Measurements from ENCODE around the gene SRD5A3.
"Not testable (repeated sequence)": the region's sequence is repeated elsewhere in the genome, so short reads cannot be mapped to it uniquely, and the experiment has no call there.

SRD5A3 gene

GRCh38 chr4:55346851-55347255, 811 bp downstream of the SRD5A3 start:
- no peak for DNase-seq (ENCODE audit: low read depth)

DNA sequence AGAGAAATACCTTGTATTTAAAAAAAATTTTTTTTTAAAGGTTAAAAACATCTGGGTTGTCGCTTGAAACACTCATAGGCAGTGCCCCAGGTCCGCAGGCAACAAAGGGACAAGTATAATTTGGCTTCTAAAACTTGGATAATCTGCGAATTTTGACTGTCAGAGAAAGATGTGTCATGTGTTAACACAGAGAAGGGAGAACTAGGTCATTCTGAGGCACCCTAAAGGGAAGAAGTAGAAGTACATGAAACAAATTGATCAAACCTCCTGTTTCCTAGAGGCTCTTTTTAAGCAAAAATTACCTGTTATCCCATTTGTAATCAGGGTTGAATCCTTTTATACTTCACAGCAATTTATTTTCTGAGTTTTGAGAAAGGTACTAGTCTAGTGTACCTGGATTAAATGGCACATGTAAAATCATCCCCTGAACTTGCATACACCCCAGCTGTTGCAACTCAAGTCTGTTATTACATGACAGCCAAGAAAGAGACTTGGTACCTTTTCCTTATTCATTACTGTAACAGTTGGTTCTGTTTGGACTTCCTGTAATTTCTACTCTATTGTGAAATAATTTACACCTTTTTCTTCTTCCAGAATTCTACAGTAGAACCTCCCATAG, 1.7 kb downstream of the SRD5A3 start:
- DNase-seq (ENCODE audit: low read depth): no peak

- DNase-seq (ENCODE audit: low read depth): no peak
Observed at GRCh38 chr4:55348466-55348865, 2.4 kb downstream of the SRD5A3 start.

DNA sequence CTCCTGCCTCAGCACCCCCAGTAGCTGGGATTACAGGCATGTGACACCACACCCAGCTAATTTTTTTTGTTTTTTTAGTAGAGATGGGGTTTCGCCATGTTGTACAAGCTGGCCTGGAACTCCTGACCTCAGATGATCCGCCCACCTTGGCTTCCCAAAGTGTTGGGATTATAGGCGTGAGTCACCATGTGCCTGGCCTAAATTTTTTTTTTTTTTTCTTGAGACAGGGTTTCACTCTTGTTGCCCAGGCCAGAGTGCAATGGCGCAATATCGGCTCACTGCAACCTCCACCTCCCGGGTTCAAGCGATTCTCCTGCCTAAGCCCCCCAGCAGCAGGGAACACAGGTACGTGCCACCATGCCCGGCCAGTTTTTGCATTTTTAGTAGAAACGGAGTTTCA, 4.8 kb downstream of the SRD5A3 start:
- DNase-seq (ENCODE audit: low read depth): peak; percentile 36

- DNase-seq (ENCODE audit: low read depth): no peak
Observed at GRCh38 chr4:55351824-55352223, 5.8 kb downstream of the SRD5A3 start.

DNA sequence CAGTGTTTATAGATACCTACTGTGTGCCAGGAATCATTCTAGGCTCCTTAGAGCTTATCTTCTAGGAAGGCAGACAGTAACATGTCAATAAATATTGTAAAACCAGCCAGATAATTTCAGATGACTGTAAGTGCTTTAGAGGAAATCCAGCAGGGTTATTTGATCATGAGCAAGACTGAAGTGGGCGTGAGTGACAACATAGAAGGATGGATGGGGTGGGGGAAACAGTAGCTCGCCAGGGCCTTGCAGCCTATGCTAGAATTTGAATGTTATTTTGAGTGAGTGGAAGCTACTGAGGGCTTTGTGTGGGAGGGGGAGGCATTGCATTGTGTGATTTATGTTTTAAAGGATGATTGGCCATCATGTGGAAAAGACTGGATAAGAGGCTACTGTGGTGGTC, 6.7 kb downstream of the SRD5A3 start:
- no peak for DNase-seq (ENCODE audit: low read depth)

DNA sequence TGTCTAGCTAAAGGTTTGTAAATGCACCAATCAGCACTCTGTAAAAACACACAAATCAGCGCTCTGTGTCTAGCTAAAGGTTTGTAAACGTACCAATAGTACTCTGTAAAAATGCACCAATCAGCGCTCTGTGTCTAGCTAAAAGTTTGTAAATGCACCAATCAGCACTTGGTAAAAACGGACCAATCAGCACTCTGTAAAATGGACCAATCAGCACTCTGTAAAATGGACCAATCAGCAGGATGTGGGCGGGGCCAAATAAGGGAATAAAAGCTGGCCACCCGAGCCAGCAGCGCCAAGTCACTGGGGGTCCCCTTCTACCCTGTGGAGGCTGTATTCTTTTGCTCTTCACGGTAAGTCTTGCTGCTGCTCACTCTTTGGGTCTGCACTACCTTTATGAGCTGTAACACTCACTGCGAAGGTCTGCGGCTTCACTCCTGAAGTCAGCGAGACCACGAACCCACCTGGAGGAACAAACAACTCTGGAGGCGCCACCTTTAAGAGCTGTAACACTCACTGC, 7.2 kb downstream of the SRD5A3 start:
- DNase-seq (ENCODE audit: low read depth): not testable (repeated sequence)

- DNase-seq (ENCODE audit: low read depth): no peak
Observed at GRCh38 chr4:55354648-55355047, 8.6 kb downstream of the SRD5A3 start.

- DNase-seq (ENCODE audit: low read depth): no peak
Observed at GRCh38 chr4:55355555-55355954, 9.5 kb downstream of the SRD5A3 start.

DNA sequence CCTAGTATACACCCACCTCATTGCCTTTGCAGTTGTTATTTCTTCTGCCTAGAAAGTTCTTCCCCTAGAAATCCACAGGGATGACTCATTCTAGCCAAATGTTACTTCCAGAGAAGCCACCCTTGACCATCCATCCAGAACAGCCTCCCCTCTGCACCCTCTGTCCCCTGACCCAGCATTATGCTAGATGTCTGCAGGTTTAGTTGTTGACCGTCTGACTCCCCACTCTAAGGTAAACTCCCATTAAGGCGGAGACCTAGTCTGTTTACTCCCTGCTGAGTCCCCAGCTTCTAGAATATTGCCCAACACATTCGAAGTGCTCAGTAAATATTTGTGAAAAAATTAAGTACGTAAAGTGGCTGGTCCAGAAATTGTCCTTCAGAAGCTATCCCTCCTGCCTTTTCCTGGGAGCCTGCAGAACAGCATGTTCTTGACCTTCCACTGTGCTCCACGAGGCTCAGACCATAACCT, 11.0 kb downstream of the SRD5A3 start:
- DNase-seq (ENCODE audit: low read depth): no peak

GRCh38 chr4:55358246-55358645, 12.2 kb downstream of the SRD5A3 start:
- no peak for DNase-seq (ENCODE audit: low read depth)

DNA sequence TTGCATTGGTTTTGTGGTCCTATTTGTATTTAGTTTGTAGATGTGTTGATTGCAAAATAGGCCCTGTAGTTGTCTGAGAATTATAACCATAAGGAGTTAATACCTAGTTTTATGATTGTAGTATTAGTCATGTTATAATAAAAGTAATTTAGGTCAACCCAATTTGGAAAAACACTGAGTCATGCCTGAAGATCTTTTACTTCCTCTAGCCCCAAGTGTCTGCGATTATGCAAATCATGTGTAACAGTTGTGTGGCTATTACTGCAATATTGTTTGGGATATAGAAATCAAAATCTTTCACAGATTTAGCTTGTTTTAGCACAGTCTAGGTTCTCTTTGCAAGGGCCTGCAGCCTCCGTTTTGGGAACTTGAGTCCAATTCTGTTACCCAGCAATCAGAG, 12.6 kb downstream of the SRD5A3 start:
- peak; percentile 60 for DNase-seq (ENCODE audit: low read depth)

DNA sequence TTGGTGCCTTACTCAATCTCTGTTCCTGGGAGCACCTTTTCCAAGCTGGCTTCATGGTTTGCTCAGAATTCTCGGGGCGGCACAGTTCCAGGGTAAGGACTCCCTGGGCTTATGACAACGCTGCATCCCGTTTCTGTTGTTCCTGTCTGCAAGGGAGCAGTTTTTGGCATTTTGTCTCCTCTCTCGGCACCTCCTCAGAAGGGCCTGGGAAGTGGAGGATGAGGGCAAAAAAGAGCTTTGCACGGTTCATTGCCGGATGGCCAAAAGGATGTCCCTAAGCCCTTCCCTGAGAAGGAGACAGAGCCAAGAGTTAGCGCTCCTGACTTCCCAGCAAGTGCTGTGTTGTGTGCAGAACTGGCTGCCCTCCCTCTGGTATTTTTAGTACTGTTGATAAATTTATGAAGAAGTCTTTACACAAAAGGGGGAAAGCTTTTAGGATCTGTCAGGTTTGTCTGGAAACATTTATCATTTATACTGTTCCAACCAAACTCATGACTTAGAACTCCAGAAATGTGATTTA, 13.4 kb downstream of the SRD5A3 start:
- DNase-seq (ENCODE audit: low read depth): no peak

DNA sequence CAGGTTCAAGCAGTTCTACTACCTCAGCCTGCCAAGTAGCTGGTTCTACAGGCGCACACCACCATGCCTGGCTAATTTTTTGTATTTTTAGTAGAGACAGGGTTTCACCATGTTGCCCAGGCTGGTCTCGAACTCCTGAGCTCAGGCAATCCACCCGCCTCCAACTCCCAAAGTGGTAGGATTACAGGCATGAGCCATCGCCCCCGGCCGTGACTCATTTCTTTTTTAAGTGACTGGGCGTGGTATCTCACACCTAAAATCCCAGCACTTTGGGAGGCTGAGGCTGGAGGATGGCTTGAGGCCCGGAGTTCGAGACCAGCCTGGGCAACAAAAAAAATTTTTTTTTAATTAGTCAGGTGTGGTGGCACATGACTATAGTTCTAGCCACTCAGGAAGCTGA, 16.9 kb downstream of the SRD5A3 start:
- not testable (repeated sequence) for DNase-seq (ENCODE audit: low read depth)

DNA sequence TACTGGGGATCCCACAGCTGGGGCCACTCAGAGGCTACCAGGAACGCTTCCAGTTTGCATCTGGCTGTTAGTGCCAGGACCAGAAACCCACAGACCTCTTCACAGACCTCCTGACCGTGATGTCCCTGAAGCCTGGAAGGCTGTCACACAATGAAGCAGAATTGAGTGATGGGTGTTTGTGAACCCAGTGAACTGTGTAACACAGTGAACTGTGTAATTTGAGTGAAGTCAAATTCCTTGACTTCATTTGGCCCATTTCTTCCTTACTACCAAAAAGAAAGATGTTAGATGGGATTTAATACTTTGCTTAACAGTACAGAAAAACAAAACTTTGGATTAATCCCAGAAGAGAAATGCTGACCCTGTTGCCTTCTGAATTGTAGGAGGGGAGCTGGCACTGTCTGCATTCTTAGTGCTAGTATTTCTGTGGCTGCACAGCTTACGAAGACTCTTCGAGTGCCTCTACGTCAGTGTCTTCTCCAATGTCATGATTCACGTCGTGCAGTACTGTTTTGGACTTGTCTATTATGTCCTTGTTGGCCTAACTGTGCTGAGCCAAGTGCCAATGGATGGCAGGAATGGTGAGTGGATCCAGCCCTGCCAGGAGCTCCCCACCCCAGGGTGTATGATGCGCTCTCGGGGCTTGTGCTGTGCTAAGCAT, 17.8 kb downstream of the SRD5A3 start:
- DNase-seq (ENCODE audit: low read depth): no peak

DNA sequence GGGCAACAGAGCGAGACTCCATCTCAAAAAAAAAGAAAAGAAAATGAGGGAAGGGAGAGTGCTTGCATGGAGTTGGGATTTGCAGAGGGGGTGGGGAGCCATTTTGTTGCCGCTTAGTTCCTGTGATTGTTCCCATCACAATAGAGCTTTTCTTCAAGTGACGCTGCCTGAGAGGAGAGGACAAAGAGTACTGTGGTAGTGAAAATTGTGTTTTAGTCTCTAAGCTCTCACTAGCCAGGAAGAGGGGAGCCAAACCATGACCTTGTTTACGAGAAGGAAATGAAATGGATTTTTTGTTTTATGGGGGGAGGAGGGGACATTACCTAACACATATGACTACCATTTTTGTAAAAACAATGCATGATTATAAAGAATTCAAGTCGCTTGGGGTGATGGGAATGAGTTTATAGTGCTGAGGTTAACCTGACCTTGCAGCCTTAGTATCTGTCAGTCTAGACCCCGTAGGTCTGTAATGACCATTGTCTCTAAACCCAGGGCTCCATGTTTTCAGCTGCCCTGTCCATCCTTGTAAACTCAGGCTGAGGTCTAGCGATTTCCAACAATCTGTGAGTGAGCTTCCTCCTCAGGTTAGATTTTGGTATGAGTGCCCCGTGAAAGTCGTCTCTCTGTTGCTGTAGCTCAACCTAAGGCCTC, 18.8 kb downstream of the SRD5A3 start:
- no peak for DNase-seq (ENCODE audit: low read depth)

- no peak for DNase-seq (ENCODE audit: low read depth)
Observed at GRCh38 chr4:55365345-55365728, 19.3 kb downstream of the SRD5A3 start.

- DNase-seq (ENCODE audit: low read depth): no peak
Observed at GRCh38 chr4:55366621-55367020, 20.6 kb downstream of the SRD5A3 start.

DNA sequence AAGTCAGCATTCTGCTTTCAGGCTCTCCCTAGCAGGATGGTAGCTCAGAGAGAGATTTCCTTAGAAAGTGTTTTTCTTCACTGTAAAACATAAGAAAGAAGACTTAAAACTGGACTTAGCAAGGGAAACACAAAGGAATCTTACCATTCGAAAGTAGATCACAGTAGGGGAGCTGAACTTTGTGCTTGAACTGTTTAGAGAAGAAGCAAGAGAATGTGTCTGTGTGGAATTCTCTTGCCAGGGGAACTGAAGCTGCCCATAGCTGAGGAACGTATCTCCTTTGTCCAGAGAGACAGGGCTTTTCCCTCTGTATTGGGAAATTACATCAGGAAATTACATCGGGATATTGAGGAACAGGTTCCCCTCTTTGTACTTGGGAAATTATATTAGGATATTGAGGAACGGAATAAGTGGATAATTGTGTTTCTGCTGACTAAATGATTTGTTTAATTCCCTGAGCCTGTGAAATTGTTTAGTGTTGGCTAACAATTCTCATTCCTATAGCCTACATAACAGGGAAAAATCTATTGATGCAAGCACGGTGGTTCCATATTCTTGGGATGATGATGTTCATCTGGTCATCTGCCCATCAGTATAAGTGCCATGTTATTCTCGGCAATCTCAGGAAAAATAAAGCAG, 21.2 kb downstream of the SRD5A3 start:
- no peak for DNase-seq (ENCODE audit: low read depth)

- DNase-seq (ENCODE audit: low read depth): no peak
Observed at GRCh38 chr4:55369968-55370367, 23.9 kb downstream of the SRD5A3 start.

- DNase-seq (ENCODE audit: low read depth): no peak
Observed at GRCh38 chr4:55372259-55372658, 26.2 kb downstream of the SRD5A3 start.

DNA sequence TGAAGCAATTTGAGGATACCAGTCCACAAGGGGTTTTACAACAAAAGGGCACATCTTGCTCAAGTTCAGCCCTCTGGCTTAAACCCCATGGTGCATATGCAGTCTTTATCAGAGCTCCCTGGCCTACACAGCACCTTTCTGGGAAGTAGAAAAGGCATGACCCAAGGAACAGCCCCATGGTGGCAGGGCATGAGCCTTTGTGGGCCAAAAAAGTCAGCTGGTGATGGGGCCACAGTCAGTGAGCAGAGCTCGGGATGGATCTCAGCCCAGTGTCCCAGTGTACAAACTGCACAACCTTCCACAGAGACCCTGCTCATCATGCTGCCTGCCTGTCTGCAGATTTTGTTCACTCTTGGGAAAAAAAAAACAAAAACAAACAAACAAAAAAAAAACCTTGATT, 27.4 kb downstream of the SRD5A3 start:
- no peak for DNase-seq (ENCODE audit: low read depth)

- no peak for DNase-seq (ENCODE audit: low read depth)
Observed at GRCh38 chr4:55376698-55377097, 30.7 kb downstream of the SRD5A3 start.

Measured in fibroblast of the conjunctiva (primary cell).